Measurements from ENCODE around the gene BOLA3. TPM values are rescaled to one million over a fixed set of nuclear protein-coding genes. Genes with fewer than 3 reads are reported as not detected.

BOLA3 gene
- total RNA-seq, 2 experiments from 2014 or later: 131 to 135 TPM

- Mint-ChIP-seq H3K4me1 (ENCODE audit: low read depth) (no peaks in the 10 kb centered on the region), H3K4me3 (no peak overlapping the region), H3K36me3 (ENCODE audit: low read depth) (peaks cover 29% of the 10 kb centered on the region), H3K9me3 (no peaks in the 10 kb centered on the region), H3K27ac (peak overlapping the region; percentile 21), H3K27me3 (no peaks in the 10 kb centered on the region)
- CTCF ChIA-PET: interaction anchor here (2.3 to 6.8 kb wide), 4 partner anchors 14 to 329 kb away, joined by 8 to 55 read pairs (median 26); partner anchors contain the start of genes MOB1A and STAMBP
- DNase-seq (no peak), ATAC-seq (no peak)
- TF ChIP-seq, protein P1, sequence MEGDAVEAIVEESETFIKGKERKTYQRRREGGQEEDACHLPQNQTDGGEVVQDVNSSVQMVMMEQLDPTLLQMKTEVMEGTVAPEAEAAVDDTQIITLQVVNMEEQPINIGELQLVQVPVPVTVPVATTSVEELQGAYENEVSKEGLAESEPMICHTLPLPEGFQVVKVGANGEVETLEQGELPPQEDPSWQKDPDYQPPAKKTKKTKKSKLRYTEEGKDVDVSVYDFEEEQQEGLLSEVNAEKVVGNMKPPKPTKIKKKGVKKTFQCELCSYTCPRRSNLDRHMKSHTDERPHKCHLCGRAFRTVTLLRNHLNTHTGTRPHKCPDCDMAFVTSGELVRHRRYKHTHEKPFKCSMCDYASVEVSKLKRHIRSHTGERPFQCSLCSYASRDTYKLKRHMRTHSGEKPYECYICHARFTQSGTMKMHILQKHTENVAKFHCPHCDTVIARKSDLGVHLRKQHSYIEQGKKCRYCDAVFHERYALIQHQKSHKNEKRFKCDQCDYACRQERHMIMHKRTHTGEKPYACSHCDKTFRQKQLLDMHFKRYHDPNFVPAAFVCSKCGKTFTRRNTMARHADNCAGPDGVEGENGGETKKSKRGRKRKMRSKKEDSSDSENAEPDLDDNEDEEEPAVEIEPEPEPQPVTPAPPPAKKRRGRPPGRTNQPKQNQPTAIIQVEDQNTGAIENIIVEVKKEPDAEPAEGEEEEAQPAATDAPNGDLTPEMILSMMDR (IDR thresholded peaks at IDR 0.05): no peak
- intact Hi-C loops (cut with micrococcal nuclease): no loop called here
- POLR2A ChIA-PET: interaction anchor here (6.5 kb wide), 1 partner anchor 26 kb away, joined by 51 read pairs; the partner anchor contains the start of gene MOB1A
These were observed 5.2 kb upstream of the BOLA3 start for GRCh38 chr2:74152954-74153353.

- Mint-ChIP-seq H3K4me1 (ENCODE audit: low read depth) (peaks cover 4% of the 10 kb centered on the region), H3K27ac (no peak overlapping the region), H3K27me3 (no peaks in the 10 kb centered on the region), H3K36me3 (ENCODE audit: low read depth) (peaks cover 20% of the 10 kb centered on the region), H3K9me3 (no peaks in the 10 kb centered on the region), H3K4me3 (no peak overlapping the region)
- ChIA-PET CTCF (interaction anchor here (0.7 to 6.8 kb wide), 12 partner anchors 11 to 327 kb away, joined by 3 to 56 read pairs (median 4); partner anchors contain the start of genes MOB1A and STAMBP), POLR2A (interaction anchor here (0.6 to 6.5 kb wide), 8 partner anchors 9 to 149 kb away, joined by 3 to 51 read pairs (median 10); partner anchors contain the start of genes MOB1A and MTHFD2)
- TF ChIP-seq, protein P1 (IDR thresholded peaks at IDR 0.05): no peak
- ATAC-seq: no peak
- intact Hi-C loops (cut with micrococcal nuclease): no loop called here
- no peak for DNase-seq
These were observed 2.0 kb upstream of the BOLA3 start for GRCh38 chr2:74149570-74150319.

GRCh38 chr2:74149247-74149525 lies 1.5 kb upstream of the BOLA3 start:
- H3K27me3 Mint-ChIP-seq: no peaks in the 10 kb centered on the region
- H3K9me3 Mint-ChIP-seq: no peaks in the 10 kb centered on the region
- CTCF ChIA-PET: interaction anchor here (1.3 to 6.8 kb wide), 7 partner anchors 15 to 327 kb away, joined by 3 to 56 read pairs (median 5); partner anchors contain the start of genes MOB1A, MTHFD2 and STAMBP
- no peak overlapping the region for H3K4me3 Mint-ChIP-seq
- TF ChIP-seq, protein P1 (IDR thresholded peaks at IDR 0.05): no peak
- intact Hi-C loops (cut with micrococcal nuclease): no loop called here
- POLR2A ChIA-PET: interaction anchor here (1.0 to 6.5 kb wide), 8 partner anchors 9 to 50 kb away, joined by 3 to 51 read pairs (median 9); partner anchors contain the start of genes MOB1A and MTHFD2
- peaks cover 19% of the 10 kb centered on the region for H3K36me3 Mint-ChIP-seq (ENCODE audit: low read depth)
- peaks cover 4% of the 10 kb centered on the region for H3K4me1 Mint-ChIP-seq (ENCODE audit: low read depth)
- H3K27ac Mint-ChIP-seq: no peak overlapping the region
- ATAC-seq (no peak), DNase-seq (no peak)

DNA sequence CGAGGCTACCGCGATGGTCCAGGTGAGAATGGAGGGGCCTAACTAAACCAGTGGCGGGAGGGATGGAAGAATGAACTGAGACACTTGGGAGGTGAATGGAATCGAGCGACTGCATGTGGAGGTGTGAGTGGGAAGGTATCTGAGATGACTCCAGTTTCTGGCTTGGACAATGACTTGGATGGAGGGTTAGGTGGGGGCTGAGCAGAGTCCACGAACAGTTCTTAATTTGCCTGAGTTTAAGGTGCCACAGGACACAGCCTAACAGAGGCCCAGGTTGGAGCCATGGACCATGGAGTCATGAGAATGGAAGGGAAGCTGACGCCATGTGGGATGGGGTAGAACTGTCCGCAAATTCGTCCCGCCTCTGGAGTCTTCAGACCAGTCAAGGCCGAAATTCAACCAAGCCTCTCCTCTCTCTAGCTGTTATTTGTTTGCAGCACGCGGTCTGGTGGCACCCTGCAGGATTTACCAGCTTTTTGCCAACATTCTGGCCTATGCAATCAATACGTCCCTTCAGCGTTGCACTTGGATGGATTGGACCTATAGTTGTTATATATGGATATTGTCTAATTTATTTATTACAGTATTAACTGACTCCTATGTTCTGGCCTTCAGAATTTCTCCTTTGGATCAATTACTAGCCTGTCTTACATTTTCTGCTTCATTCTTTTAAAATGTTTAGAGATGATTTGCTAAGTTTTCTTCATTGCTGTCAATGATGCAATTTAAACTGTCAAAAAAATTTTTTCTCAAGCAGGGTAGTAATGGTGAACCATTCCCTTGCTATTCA lies 940 bp upstream of the BOLA3 start:
- Mint-ChIP-seq H3K4me3 (no peak overlapping the region), H3K36me3 (ENCODE audit: low read depth) (peaks cover 18% of the 10 kb centered on the region), H3K4me1 (ENCODE audit: low read depth) (peaks cover 4% of the 10 kb centered on the region), H3K27me3 (no peaks in the 10 kb centered on the region), H3K27ac (no peak overlapping the region), H3K9me3 (no peaks in the 10 kb centered on the region)
- DNase-seq: no peak
- intact Hi-C loops (cut with micrococcal nuclease): no loop called here
- ChIA-PET POLR2A (interaction anchor here (0.8 to 6.5 kb wide), 14 partner anchors 9 to 242 kb away, joined by 3 to 51 read pairs (median 4); partner anchors contain the start of genes MOB1A and MTHFD2), CTCF (interaction anchor here (0.8 to 6.8 kb wide), 18 partner anchors 10 to 326 kb away, joined by 3 to 56 read pairs (median 5); partner anchors contain the start of genes MOB1A, MTHFD2 and STAMBP)
- TF ChIP-seq, protein P1 (IDR thresholded peaks at IDR 0.05): no peak
- no peak for ATAC-seq
